ENCODE results near the gene FNDC1.

The FNDC1 gene

GRCh38 chr6:159163901-159164370 lies 5.3 kb upstream of the FNDC1 start:
- DNase-seq: no peak

DNA sequence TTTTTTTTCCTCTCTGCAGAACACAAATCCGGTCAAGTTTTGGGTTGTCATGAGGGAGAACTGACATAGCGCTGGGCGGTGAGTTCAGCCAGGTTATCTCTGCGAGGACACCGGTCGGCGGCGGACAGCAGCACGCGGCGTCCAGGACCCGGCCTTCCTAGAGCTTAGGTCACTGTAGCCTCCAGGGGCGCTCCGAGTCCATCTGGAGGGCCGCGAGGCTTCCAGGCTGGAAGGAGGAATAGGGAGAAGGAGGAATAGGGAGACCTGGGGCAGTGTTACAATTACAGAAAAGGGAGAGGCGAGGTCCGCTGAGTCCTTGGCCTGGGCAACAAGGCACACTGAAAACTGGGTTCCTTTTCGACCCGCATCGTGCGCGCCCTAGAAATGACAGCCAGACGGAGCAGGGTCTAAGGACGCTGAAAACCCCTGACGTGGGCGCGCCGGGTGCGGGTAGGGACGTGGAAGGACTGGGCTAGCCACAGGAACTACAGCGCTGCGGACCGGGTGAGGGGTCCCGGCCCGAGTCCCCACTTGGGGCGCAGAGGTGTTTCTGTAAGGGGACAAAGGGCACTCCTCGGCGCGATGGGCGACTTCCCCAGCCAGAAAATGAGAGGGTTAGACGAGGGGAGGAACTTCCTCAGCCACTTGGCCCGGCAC lies 536 bp upstream of the FNDC1 start:
- DNase-seq: no peak

- no peak for DNase-seq
Measured at GRCh38 chr6:159169557-159170332, 545 bp downstream of the FNDC1 start.

- no peak for DNase-seq
Measured at GRCh38 chr6:159170333-159170672, 1.1 kb downstream of the FNDC1 start.

DNA sequence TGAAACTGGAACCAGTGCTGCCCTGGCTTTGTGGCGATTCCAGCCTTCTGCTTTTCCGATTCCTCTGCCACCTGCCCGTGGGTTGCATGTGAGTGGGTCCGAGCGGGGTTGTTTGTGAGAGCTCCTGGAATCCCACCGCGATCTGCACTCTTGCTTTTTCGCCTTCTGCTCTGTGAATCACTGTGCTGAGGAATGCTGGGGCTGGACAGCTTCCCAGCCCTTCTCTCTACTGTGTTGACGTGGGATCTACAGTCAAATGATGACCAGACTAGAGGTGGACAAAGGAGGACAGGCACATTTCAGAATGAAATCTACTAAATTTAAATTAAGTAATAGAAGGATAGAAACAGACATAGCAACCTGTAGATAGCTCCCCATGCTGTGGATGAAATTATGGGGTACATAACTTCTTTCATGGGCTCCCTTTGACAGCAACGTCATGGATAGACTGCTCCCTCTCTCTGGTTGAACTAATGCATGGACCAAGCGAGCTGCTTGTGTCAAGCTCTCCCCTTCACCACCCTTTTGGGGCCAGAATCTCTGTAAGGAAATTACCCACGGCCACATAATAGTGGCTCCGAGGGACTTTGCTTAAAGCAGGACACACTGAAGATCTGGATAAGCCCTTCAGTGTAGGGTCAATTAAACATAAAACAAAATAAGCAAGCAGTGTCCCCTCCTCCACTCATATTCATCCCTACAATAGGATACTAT lies 2.0 kb downstream of the FNDC1 start:
- DNase-seq: no peak

DNA sequence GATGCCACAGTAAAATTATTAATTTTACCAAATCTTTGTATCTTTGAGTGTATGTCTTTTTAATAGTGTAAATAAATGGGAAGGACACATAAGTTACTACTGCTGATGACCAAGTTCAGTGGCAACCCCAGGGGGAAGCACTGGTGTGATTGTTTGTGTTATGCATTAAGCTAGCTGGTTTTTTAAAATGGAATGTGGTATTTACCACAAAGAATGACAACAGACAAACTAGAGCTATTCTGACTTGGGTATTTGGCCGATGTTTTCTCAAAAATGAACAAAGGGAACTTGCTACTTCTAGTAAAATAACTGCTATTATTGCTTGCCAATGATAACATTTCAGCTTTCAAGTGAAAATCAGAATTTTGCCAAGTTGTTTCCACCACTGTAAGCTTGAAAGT lies 2.9 kb downstream of the FNDC1 start:
- DNase-seq: no peak

DNA sequence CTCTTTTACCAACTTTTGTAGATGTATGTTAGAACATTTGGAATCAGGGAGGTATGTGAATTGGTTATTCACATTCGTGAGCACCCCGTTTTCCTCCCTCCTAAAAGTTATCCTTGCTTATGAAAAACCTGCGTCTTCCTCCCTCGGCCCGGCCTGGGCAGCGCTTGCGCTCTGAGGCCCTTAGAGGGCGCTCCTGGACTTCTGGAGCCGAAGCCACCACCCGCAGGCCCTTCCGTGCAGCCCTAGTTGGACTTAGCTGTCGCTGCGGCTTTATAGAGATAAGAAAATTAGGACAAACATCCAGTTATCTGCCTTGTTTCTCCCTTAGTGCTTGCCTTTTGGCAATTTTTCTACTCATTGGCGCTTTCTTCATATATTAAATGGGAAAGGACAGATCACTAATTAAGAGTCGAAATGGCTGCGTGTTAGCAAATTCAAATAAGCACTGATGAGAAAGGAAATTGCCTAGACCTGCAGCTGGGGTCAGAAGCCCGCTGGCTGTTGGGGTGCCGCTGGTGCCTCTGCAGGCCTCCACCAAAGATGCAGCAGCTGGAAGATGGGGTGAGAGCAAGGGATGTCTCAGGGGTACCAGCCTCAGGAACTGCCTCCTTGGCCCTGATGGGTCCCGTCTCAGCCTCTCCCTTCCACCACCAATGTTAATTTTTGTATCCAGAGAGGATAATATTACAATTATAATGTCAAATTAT lies 5.2 kb downstream of the FNDC1 start:
- peak; percentile 72 for DNase-seq

DNA sequence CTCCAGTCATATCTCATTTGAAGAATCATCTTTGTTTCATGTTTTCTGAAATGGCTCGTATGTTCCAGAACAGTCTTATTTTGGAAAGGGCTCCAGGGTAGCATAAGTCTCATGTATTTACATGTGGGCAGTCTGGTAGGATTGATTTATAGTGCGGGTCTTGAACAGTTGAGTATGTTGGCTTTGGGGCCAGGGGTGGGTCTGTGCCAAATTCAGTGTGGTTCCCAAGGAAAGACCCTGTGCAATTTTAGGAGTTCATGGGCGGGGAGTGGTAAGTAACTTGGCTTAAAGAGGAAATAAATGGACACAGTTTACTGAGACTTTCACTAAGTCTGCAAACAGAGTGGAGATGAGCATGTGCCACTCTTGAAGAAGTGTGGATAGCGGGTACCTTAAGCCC lies 7.7 kb downstream of the FNDC1 start:
- DNase-seq: no peak

DNA sequence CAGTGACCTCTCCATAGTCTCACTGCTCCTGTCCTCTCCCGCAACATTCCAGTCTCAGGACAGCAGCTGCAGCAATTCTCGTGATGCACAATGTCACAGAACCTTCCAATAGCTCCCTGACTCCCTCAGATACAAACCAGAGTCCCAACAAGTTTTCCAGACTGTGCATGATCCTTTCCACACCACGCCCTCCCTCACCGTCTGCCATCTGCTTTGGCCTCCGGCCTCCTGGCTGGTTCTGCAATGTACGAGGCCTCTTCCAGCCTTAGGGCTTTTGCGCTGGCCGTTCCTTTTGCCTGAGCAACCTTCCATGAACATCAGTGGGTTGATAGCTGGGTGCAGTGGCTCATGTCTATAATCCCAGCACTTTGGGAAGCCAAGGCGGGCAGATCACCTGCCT lies 9.6 kb downstream of the FNDC1 start:
- DNase-seq: no peak

GRCh38 chr6:159180001-159180400 lies 10.8 kb downstream of the FNDC1 start:
- DNase-seq: no peak

DNA sequence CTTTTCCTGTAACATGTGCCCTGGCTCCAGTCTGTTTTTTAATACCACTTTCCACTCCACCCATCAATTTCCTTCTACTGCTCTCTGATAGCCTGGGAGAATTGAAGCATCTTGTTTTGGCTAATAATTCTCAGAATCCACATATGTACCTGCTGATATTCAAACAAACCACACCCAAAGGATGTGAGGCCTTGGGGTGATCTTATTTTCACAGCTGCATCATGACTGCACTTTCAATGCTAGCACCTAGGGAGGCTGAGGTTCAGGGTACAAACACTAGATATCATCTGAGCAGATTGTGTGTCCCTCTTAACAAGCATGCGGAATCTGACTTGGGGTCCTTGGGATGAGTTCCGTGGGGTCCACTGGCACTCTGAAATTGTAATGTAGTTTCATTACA lies 12.7 kb downstream of the FNDC1 start:
- DNase-seq: no peak

DNA sequence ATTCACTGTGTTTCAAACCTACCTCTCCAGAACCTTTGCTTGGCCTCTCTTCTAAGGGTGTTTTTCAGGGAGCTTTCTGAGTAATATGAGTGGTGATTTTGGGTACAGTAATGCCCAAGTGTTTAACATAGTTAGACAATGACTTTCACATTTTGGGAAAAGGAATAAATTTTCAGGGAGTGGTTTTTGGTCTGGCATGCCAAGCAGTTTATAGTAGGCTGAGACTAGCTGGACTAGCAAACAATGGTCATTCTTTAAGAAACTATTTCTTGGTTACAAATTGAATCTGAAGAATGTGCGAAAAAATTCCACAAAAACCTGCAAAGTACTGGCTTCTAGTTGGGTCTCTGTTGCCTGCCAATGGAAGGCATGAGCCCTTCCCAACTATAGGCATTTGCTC lies 15.4 kb downstream of the FNDC1 start:
- DNase-seq: no peak

DNA sequence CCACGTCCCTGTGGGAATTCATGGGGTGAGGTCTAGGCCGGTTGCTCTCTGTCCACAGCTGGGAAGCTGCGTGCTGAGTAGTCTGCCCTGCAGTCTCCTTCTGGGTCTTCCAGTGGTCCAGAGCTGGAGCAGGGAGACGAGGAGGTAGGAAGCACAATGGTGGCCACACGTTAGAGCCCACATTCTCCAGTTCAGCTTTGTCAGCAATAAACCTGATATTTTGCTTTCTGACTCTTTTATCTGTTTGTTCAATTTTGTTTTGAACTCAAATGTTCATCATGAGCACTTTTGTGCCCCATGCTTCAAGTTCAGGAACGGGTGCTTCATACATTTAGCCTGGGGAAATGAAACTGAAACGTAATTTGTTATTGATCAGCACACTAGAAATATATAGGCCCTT lies 21.3 kb downstream of the FNDC1 start:
- no peak for DNase-seq

DNA sequence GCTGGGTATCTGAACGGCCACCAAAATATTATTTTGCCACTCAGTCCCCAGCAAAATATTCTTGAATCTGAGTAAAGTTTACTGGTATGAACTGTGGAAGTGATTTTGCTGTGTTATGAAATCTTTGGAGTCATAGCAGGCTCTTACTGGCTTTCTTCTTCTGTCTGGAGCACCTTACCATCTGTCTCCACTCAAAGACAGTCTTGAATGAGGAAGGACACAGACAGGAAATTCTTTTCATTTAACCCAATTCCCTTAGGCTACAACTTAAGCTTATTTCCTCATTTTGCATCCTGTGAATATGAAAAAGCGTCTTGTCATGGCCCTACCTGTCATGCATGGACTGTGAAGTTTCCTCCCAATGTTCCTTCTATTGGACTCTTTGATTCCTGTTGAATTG lies 24.7 kb downstream of the FNDC1 start:
- DNase-seq: no peak

- no peak for DNase-seq
Measured at GRCh38 chr6:159194421-159194820, 25.2 kb downstream of the FNDC1 start.

- no peak for DNase-seq
Measured at GRCh38 chr6:159196430-159196975, 27.3 kb downstream of the FNDC1 start.

DNA sequence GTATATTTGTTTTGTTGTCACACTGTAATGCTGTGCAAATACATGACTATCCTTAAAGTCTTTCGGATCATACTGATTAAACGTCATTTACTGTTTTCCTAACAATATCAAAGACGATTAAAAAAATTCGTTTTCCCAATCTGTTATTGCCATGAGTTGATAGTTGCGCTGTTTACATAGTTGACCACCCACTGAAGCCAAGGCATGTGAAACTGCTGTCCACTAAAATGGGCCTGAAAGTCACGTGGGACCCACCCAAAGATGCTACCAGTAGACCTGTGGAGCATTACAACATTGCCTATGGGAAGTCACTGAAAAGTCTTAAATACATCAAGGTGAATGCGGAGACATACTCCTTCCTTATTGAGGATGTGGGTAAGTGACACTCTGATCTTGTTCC lies 28.1 kb downstream of the FNDC1 start:
- DNase-seq: no peak

GRCh38 chr6:159201336-159201735 lies 32.1 kb downstream of the FNDC1 start:
- DNase-seq: no peak

GRCh38 chr6:159203304-159204005 lies 34.3 kb downstream of the FNDC1 start:
- no peak for DNase-seq

GRCh38 chr6:159204605-159205004 lies 35.4 kb downstream of the FNDC1 start:
- no peak for DNase-seq

- no peak for DNase-seq
Measured at GRCh38 chr6:159212028-159212427, 42.8 kb downstream of the FNDC1 start.

GRCh38 chr6:159212525-159213280 lies 43.5 kb downstream of the FNDC1 start:
- DNase-seq: no peak

All from midbrain (tissue), 1 donor.